AG04450 (cell line): ENCODE data around the gene MRRF. TPM values are rescaled to one million over a fixed set of nuclear protein-coding genes. Genes with fewer than 3 reads are reported as not detected.

Experiments used
- CTCF ChIA-PET: fragments of 300-600, 350-600 bp; formaldehyde crosslinking; extraction: SDS; loops from one replicate; lab custom pipeline; 2022; ENCODE audit warnings: antibody characterized with exemption, inconsistent platforms; lab: Charles Lee
- POLR2A ChIA-PET: fragments of 350-600 bp; formaldehyde crosslinking; extraction: SDS; loops from one replicate; lab custom pipeline; 2021; ENCODE audit warnings: antibody characterized with exemption, inconsistent platforms; lab: Yijun Ruan, JAX
- DNase-seq: peaks from one replicate; pipeline ENCODE4 v3.0.0-alpha.2; 2011; ENCODE audit warnings: low read depth, low spot score
- H3K27ac ChIP-seq: one replicate; pipeline ENCODE4 v1.5.1; 2012; ENCODE audit warnings: low read depth, low read length, control low read depth
- H3K27me3 ChIP-seq: one replicate; pipeline ENCODE4 v1.6.0; 2012; ENCODE audit warnings: low read length; ENCODE audit not compliant: control insufficient read depth, insufficient read depth
- H3K4me3 ChIP-seq: 2 replicates; pipeline ENCODE4 v1.5.1; 2011; ENCODE audit warnings: mild to moderate bottlenecking, low read depth, low read length, control low read depth
- H3K9me3 ChIP-seq: 2 replicates; pipeline ENCODE4 v1.5.1; 2012; ENCODE audit warnings: low read length; ENCODE audit not compliant: control insufficient read depth, insufficient read depth
- polyA plus RNA-seq: library from polyadenylated mRNA; depleted of rRNA; stranded (reverse); fragments of >200 nt; gene quantifications from 2 replicates; pipeline ENCODE4 v1.2.3, GENCODE V29; 2011
- TF ChIP-seq, protein P1 (sequence below): IDR thresholded peaks from 2 replicates; pipeline ENCODE4 v1.5.1; 2011; ENCODE audit warnings: low read depth, low read length, control low read depth, inconsistent platforms

Gene MRRF
- polyA plus RNA-seq, 1 experiment = 50.1 TPM

DNA sequence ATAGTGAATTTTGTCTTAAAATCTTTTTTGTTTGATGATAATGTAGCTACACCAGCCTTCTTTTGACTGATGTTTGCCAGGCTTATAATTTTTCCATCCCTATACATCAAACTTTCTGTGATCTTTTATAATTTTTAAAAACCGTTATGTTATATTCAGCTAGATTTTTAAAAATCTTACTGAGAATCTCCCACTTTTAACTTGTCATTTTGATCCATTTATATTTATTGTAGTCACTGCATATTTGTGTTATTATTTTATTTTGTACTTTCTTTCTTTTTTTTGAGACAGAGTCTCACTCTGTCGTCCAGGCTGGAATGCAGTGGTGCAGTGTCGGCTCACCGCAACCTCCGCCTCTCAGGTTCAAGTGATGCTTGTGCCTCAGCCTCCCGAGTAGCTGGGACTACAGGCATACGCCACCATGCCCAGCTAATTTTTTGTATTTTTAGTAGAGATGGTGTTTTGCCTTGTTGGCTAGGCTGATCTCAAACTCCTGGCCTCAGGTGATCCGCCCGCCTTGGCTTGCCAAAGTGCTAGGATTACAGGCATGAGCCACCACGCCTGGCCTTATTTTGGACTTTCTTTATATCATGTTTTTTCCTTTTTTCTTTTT is 12.7 kb downstream of the MRRF start:
- TF ChIP-seq, protein P1, sequence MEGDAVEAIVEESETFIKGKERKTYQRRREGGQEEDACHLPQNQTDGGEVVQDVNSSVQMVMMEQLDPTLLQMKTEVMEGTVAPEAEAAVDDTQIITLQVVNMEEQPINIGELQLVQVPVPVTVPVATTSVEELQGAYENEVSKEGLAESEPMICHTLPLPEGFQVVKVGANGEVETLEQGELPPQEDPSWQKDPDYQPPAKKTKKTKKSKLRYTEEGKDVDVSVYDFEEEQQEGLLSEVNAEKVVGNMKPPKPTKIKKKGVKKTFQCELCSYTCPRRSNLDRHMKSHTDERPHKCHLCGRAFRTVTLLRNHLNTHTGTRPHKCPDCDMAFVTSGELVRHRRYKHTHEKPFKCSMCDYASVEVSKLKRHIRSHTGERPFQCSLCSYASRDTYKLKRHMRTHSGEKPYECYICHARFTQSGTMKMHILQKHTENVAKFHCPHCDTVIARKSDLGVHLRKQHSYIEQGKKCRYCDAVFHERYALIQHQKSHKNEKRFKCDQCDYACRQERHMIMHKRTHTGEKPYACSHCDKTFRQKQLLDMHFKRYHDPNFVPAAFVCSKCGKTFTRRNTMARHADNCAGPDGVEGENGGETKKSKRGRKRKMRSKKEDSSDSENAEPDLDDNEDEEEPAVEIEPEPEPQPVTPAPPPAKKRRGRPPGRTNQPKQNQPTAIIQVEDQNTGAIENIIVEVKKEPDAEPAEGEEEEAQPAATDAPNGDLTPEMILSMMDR = no peak
- Histone ChIP-seq H3K27me3 (no peaks in the 10 kb centered on the region), H3K4me3 (no peak overlapping the region), H3K27ac (no peak overlapping the region), H3K9me3 (peaks cover 8% of the 10 kb centered on the region)
- POLR2A ChIA-PET = no interaction called here
- DNase-seq = no peak
- CTCF ChIA-PET = no interaction called here

DNA sequence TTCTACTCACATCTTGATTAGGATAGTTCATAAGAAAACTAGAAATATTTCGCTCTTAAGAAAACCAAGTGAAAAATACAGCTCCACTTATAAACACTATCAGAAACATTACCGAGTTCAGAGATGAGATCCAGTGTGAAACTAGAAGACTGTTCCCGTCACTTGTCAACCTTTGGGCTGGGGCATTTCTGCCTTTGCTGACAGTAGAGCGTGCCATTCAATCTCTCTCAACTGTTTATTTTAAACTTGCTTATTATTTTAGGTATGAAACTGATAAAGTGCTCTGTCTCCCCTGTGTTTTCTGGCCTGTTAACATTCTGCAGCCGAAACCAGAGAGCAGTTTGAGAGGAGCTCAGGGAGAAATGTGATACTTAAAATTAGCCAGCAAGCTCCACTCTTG is 16.7 kb downstream of the MRRF start:
- ChIA-PET CTCF (no interaction called here), POLR2A (no interaction called here)
- no peak for DNase-seq
- Histone ChIP-seq H3K4me3 (no peak overlapping the region), H3K27me3 (no peaks in the 10 kb centered on the region), H3K27ac (no peak overlapping the region), H3K9me3 (peaks cover 8% of the 10 kb centered on the region)
- TF ChIP-seq, protein P1 = no peak

DNA sequence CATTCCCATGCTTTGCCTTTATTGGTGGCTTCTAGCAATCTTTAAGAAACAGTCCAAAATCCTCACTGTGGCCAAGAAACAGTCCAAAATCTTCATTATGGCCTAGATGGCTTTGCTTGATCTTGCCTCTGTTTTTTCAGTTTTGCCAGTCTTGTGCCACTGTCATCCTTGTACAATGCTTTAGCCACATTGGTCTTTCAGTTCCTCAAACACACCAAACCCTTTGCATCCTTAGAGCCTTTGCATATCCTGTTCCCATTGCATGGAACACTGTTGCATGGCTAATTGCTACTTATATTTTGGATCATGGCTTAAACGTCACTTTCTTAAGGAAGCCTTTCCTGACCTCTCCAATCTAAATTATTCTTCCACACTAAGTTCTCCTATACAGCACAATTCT is 22.1 kb downstream of the MRRF start:
- no peak overlapping the region for H3K27ac ChIP-seq
- no peaks in the 10 kb centered on the region for H3K9me3 ChIP-seq
- CTCF ChIA-PET = no interaction called here
- no peak overlapping the region for H3K4me3 ChIP-seq
- TF ChIP-seq, protein P1 = no peak
- H3K27me3 ChIP-seq = no peaks in the 10 kb centered on the region
- POLR2A ChIA-PET = no interaction called here
- no peak for DNase-seq

DNA sequence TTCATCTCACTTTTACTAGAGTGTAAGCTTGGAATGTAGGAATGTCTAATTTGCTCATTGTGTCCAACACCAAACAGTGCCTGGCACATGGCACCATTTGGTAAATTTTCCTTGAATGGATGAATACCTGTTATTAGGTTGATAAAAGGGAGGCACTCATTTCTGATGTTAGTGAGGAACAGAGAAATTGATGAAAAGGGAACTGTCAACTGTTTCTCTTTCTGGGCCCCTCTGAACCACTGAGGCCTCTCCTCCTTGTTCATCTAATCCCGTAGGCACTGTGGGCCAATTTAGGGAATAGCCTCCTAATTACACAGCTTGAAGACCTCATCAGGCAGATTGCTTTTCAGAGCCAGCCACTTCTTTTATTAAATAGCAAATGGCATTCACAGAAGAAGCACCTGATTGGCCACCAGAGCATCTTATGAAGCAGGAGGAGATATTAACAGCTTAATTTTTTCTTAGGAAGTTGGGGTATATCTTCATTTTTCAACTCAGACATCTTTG is 22.6 kb downstream of the MRRF start:
- Histone ChIP-seq H3K27ac (no peak overlapping the region), H3K27me3 (no peaks in the 10 kb centered on the region), H3K4me3 (no peak overlapping the region), H3K9me3 (no peaks in the 10 kb centered on the region)
- TF ChIP-seq, protein P1 = no peak
- ChIA-PET POLR2A (no interaction called here), CTCF (no interaction called here)
- DNase-seq = no peak

DNA sequence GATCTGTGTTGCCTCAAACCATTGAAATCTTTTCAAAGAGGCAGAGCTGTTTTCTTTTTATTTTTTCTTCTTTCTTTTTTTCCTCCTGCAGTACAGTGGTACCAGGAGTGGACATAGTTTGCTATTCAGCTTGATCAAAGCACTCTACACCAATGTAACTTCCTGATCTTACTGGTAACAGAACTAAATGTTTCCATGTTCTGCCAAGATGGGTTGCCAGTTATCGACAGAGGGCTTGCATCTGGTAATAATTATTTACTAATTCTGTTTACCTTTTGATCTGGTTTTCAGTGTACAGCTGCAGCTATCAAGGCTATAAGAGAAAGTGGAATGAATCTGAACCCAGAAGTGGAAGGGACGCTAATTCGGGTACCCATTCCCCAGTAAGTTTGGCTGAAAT is 26.8 kb downstream of the MRRF start:
- Histone ChIP-seq H3K27ac (no peak overlapping the region), H3K9me3 (no peaks in the 10 kb centered on the region), H3K4me3 (no peak overlapping the region), H3K27me3 (no peaks in the 10 kb centered on the region)
- TF ChIP-seq, protein P1 = no peak
- no peak for DNase-seq
- CTCF ChIA-PET = interaction anchor here (1.2 kb wide), 1 partner anchor 193 kb away, joined by 3 read pairs; no protein-coding TSS in a partner anchor
- POLR2A ChIA-PET = no interaction called here
